Endodermal cell (in vitro differentiated cells): ENCODE measurements around the gene MINDY4. TPM values are rescaled to one million over a fixed set of nuclear protein-coding genes. Genes with fewer than 3 reads are reported as not detected.

Experiments used
- DNase-seq: peaks from one replicate; pipeline ENCODE4 v3.0.0-alpha.2; 2017
- H3K27ac ChIP-seq: 2 replicates; pipeline ENCODE4 v1.5.1; 2013; ENCODE audit warnings: mild to moderate bottlenecking, low read depth, low read length, moderate library complexity
- H3K27me3 ChIP-seq: 2 replicates; pipeline ENCODE4 v1.6.1; 2013; ENCODE audit warnings: mild to moderate bottlenecking, low read length, moderate library complexity; ENCODE audit not compliant: insufficient read depth, control insufficient read depth, poor library complexity, severe bottlenecking
- H3K36me3 ChIP-seq: 2 replicates; pipeline ENCODE4 v1.7.0; 2013; ENCODE audit warnings: mild to moderate bottlenecking, low read length, moderate library complexity; ENCODE audit not compliant: control insufficient read depth, insufficient read depth
- H3K4me1 ChIP-seq: one replicate; pipeline ENCODE4 v1.7.0; 2013; ENCODE audit warnings: low read length; ENCODE audit not compliant: control insufficient read depth, insufficient read depth
- H3K4me3 ChIP-seq: 2 replicates; pipeline ENCODE4 v1.5.1; 2013; ENCODE audit warnings: mild to moderate bottlenecking, low read length, moderate library complexity
- H3K9ac ChIP-seq: 2 replicates; pipeline ENCODE4 v1.6.1; 2013; ENCODE audit warnings: mild to moderate bottlenecking, low read length, moderate library complexity; ENCODE audit not compliant: poor library complexity, severe bottlenecking; ENCODE audit errors: extremely low read depth
- H3K9me3 ChIP-seq: 2 replicates; pipeline ENCODE4 v1.6.1; 2013; ENCODE audit warnings: mild to moderate bottlenecking, low read length, moderate library complexity; ENCODE audit not compliant: control insufficient read depth
- H3K27ac Mint-ChIP-seq: 2 replicates; pipeline ENCODE4 v1.8.0; 2020; ENCODE audit warnings: mixed read lengths
- H3K27me3 Mint-ChIP-seq: 2 replicates; pipeline ENCODE4 v1.8.0; 2021; ENCODE audit warnings: mild to moderate bottlenecking, mixed read lengths; ENCODE audit not compliant: insufficient read depth
- H3K36me3 Mint-ChIP-seq: 2 replicates; pipeline ENCODE4 v1.8.0; 2020; ENCODE audit warnings: low read depth, mixed read lengths
- H3K4me1 Mint-ChIP-seq: 2 replicates; pipeline ENCODE4 v1.8.0; 2020; ENCODE audit warnings: mixed read lengths
- H3K4me3 Mint-ChIP-seq: 2 replicates; pipeline ENCODE4 v1.8.0; 2020; ENCODE audit warnings: mild to moderate bottlenecking, moderate library complexity, mixed read lengths
- H3K9me3 Mint-ChIP-seq: 2 replicates; pipeline ENCODE4 v1.8.0; 2020; ENCODE audit warnings: mild to moderate bottlenecking, mixed read lengths
- WGBS, 2 experiments: methylation state at CpG; one replicate each; pipeline versions ENCODE4 v1.1.5 to v1.1.7; 2013; ENCODE audit warnings: missing lambda C conversion rate in 2 of 2, mixed read lengths in 1 of 2; ENCODE audit not compliant: insufficient coverage in 1 of 2, insufficient read length in 1 of 2; 5-methylcytosine and 5-hydroxymethylcytosine counted together
- total RNA-seq, 2 donors: library from RNA; stranded (reverse); fragmentation: NEBNext Ultra II Directional in 1 of 2; extraction: Animal tissue kit (Norgen Biotek cat#: 25700) in 1 of 2; gene quantifications; 2 replicates in 1 of 2; 3 replicates in 1 of 2; pipeline ENCODE4 v1.2.1, GENCODE V29; 2021
- TF ChIP-seq, protein P1 (sequence below): fragments of 200-600 bp; sonication (generic); conservative IDR thresholded peaks from 2 replicates; pipeline ENCODE4 v1.5.0; 2021; ENCODE audit warnings: antibody characterized with exemption, mild to moderate bottlenecking

MINDY4 gene
- total RNA-seq, 2 donors from 2014 or later: 7.2 to 8.1 TPM

DNA sequence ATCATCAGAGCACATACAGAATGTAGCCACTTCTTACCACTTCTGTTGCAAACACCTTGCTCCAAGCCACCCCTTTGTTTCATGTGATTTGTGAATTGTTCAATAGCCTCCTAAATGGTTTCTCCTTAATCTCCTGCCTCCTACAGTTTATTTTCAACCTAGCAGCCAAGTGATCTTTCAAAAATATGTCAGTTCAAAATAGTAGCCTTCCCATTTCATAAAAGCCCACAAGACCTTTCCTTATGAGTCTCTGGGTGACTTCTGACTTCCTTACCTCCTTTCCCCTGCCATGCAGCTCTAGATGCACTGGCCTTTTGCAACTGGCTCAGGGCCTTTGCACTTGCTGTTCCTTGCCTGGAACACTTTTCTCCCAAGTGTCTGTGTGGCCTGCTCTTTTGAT lies 4.8 kb downstream of the MINDY4 start:
- Mint-ChIP-seq H3K9me3 (no peaks in the 10 kb centered on the region), H3K4me3 (no peak overlapping the region), H3K4me1 (peaks cover 4% of the 10 kb centered on the region), H3K27ac (no peak overlapping the region), H3K27me3 (no peaks in the 10 kb centered on the region), H3K36me3 (no peaks in the 10 kb centered on the region)
- H3K4me3 ChIP-seq: no peak overlapping the region
- H3K27me3 ChIP-seq: no peaks in the 10 kb centered on the region
- H3K27ac ChIP-seq: no peak overlapping the region
- peak; percentile 19 for DNase-seq
- no peaks in the 10 kb centered on the region for H3K4me1 ChIP-seq
- TF ChIP-seq, protein P1, sequence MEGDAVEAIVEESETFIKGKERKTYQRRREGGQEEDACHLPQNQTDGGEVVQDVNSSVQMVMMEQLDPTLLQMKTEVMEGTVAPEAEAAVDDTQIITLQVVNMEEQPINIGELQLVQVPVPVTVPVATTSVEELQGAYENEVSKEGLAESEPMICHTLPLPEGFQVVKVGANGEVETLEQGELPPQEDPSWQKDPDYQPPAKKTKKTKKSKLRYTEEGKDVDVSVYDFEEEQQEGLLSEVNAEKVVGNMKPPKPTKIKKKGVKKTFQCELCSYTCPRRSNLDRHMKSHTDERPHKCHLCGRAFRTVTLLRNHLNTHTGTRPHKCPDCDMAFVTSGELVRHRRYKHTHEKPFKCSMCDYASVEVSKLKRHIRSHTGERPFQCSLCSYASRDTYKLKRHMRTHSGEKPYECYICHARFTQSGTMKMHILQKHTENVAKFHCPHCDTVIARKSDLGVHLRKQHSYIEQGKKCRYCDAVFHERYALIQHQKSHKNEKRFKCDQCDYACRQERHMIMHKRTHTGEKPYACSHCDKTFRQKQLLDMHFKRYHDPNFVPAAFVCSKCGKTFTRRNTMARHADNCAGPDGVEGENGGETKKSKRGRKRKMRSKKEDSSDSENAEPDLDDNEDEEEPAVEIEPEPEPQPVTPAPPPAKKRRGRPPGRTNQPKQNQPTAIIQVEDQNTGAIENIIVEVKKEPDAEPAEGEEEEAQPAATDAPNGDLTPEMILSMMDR: no peak
- peaks cover 7% of the 10 kb centered on the region for H3K36me3 ChIP-seq
- no peak overlapping the region for H3K9ac ChIP-seq
- H3K9me3 ChIP-seq: no peaks in the 10 kb centered on the region

DNA sequence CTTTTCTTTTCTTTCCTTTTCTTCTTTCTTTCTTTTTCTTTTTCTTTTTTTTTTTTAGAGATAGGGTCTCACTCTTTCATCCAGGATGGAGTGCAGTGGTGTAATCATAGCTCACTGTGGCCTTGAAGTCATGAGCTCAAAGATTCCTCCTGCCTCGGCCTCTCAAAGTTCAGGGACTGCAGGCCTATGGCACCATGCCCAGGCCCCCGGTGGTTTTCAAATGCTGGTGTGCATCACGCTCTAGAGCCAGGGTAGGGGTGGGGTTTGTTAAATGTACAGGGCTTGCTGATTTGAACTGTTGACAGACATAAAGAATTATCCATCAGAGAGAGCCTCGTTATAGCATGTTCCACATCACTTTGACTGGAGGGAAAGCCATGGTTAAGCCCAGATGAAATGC lies 5.8 kb downstream of the MINDY4 start:
- Histone ChIP-seq H3K4me1 (no peaks in the 10 kb centered on the region), H3K36me3 (peaks cover 16% of the 10 kb centered on the region), H3K9me3 (no peaks in the 10 kb centered on the region), H3K27me3 (no peaks in the 10 kb centered on the region), H3K4me3 (no peak overlapping the region), H3K9ac (no peak overlapping the region), H3K27ac (no peak overlapping the region)
- TF ChIP-seq, protein P1: no peak
- Mint-ChIP-seq H3K4me3 (no peak overlapping the region), H3K4me1 (peaks cover 3% of the 10 kb centered on the region), H3K27me3 (no peaks in the 10 kb centered on the region), H3K27ac (no peak overlapping the region), H3K9me3 (no peaks in the 10 kb centered on the region), H3K36me3 (peaks cover 4% of the 10 kb centered on the region)
- peak; percentile 22 for DNase-seq
- 96 to 100% methylated on average over 2 to 4 of the region's 4 CpGs for WGBS, 2 experiments

DNA sequence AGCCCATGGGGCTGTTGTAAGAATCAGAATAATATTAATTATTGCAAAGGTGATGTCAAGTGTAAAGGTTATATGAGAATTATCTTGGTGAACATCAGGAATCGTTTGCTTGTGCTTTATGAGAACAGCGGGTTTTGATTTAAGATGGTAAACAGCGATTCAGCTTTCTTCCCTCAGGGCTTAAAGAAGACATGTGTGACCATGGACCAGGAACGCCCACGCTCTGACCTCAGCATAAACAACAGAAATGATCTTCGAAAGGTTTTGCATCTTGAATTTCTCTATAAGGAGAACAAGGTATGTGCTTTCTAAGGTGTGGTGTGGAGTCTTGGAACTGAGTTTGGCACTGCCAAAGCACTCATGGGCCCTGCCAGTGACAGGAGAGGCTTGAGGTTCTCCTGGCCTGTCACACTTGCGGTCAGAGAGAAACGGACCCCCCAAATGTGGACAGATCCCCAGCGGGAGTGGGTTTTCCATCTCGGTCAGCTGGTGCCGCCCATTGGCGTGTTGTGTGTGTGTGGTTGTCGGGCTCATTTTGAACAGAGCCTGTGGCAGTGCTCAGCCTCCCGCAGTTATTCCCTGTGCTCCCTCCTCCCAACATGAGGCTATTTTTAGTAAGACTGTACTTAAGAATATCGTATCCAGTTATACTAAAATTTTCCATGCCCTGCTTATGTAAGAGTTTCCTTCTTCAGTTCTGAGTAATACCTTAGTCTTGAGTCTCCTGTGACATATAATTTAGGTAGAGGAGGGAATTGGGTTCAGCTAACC lies 7.2 kb downstream of the MINDY4 start:
- H3K27ac Mint-ChIP-seq: no peak overlapping the region
- H3K9ac ChIP-seq: no peak overlapping the region

More for the DNA sequence above, 7.2 kb downstream of the MINDY4 start:
- 92 to 96% methylated on average over 10 to 15 of the region's 15 CpGs for WGBS, 2 experiments
- no peaks in the 10 kb centered on the region for H3K4me1 ChIP-seq
- Mint-ChIP-seq H3K36me3 (peaks cover 19% of the 10 kb centered on the region), H3K4me1 (no peaks in the 10 kb centered on the region), H3K9me3 (no peaks in the 10 kb centered on the region), H3K27me3 (no peaks in the 10 kb centered on the region), H3K4me3 (no peak overlapping the region)
- H3K4me3 ChIP-seq: no peak overlapping the region
- TF ChIP-seq, protein P1: no peak
- H3K9me3 ChIP-seq: no peaks in the 10 kb centered on the region
- H3K27me3 ChIP-seq: no peaks in the 10 kb centered on the region
- H3K27ac ChIP-seq: no peak overlapping the region
- peak; percentile 12 for DNase-seq
- peaks cover 31% of the 10 kb centered on the region for H3K36me3 ChIP-seq
